H1 (cell line): Measurements from ENCODE around the gene SMYD3. TPM values are rescaled to one million over a fixed set of nuclear protein-coding genes. Genes with fewer than 3 reads are reported as not detected.

Experiments used
- CEBPB ChIP-seq: IDR thresholded peaks from 2 replicates; pipeline ENCODE4 v1.6.1; 2012; ENCODE audit warnings: low read depth, low read length
- CHD1 ChIP-seq: IDR thresholded peaks from 2 replicates; pipeline ENCODE4 v1.6.1; 2012; ENCODE audit warnings: low read depth, low read length, improper control_type of control experiment
- CREB1 ChIP-seq: IDR thresholded peaks from 2 replicates; pipeline ENCODE4 v1.6.1; 2012; ENCODE audit warnings: inconsistent platforms
- PHF8 ChIP-seq: fragments of 200-600 bp; sonication (generic); conservative IDR thresholded peaks from 2 replicates; pipeline ENCODE4 v1.7.1; 2012; ENCODE audit warnings: low read depth, mild to moderate bottlenecking, inconsistent platforms, low read length, moderate library complexity
- polyA plus RNA-seq, 7 experiments: library from polyadenylated mRNA; depleted of rRNA in 3 of 7; stranded (reverse) in 5 of 7; unstranded in 2 of 7; fragments of >200 nt in 5 of 7; fragments of 200-250 nt in 2 of 7; gene quantifications; 1 replicate in 5 of 7; 2 replicates in 1 of 7; 4 replicates in 1 of 7; pipeline versions ENCODE4 v1.2.1 to v1.2.3, GENCODE V29; 2011 to 2013; ENCODE audit warnings: missing spikeins in 2 of 7, mixed read lengths in 2 of 7
- total RNA-seq: library from RNA; stranded (reverse); fragmentation: NEBNext Ultra II Directional; extraction: Animal tissue kit (Norgen Biotek cat#: 25700); gene quantifications from 2 replicates; pipeline ENCODE4 v1.2.1, GENCODE V29; 2021

SMYD3 gene
- total and polyA plus RNA-seq, 2 of the 8 experiments (the other 6 are each of a cell fraction or from before 2014, with no cell fraction given): 17.3 to 25.4 TPM

GRCh38 chr1:246128494-246129069 is 378.5 kb downstream of the SMYD3 start (continued):
- TF ChIP-seq CREB1 (no peak), PHF8 (no peak), CHD1 (no peak), CEBPB (no peak)
- TF ChIP-seq, all 59 proteins: peak for 0
